Measurements from ENCODE around the gene ADGB. TPM values are rescaled to one million over a fixed set of nuclear protein-coding genes. Genes with fewer than 3 reads are reported as not detected.

Gene ADGB
- total RNA-seq, 2 donors from 2014 or later = not detected

DNA sequence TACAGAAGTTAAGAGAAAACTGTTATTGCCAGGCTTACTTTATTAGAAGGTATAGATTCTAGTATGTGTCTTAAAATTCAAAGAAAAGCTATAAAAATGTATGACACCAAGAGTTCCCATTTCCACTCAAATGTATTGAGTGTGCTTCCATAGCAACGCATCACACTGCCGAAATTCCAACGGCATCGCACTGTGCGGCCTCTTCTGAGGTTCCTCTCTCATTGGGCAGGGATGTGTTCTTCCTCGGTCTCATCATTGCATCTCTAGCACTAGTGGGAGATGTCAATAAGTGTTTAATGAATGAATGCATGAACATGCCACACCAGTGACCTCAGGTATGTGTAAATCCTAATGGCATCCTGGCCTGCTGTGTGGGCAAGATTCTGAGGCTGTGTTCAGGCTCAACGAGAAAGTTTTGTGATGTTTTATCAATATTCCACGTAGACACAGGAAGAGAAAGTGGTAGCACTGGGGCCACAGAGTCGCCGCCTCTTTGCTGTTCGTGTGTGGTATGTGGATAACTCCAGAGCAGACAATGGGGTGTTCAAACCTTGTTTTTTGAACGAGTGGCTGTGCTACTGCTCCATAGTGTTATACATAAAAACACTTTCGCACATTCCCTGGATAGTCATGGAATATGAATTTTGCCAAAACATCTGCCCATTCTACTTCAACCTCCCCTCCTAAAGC, 171.6 kb downstream of the ADGB start:
- H3K27me3 ChIP-seq = no peaks in the 10 kb centered on the region
- ATAC-seq = no peak
- no peak for DNase-seq
- no peak overlapping the region for H3K27ac ChIP-seq
- H3K4me3 ChIP-seq = no peak overlapping the region
- no peak for TF ChIP-seq POLR2A (IDR thresholded peaks at IDR 0.05)
- TF ChIP-seq, protein P1, sequence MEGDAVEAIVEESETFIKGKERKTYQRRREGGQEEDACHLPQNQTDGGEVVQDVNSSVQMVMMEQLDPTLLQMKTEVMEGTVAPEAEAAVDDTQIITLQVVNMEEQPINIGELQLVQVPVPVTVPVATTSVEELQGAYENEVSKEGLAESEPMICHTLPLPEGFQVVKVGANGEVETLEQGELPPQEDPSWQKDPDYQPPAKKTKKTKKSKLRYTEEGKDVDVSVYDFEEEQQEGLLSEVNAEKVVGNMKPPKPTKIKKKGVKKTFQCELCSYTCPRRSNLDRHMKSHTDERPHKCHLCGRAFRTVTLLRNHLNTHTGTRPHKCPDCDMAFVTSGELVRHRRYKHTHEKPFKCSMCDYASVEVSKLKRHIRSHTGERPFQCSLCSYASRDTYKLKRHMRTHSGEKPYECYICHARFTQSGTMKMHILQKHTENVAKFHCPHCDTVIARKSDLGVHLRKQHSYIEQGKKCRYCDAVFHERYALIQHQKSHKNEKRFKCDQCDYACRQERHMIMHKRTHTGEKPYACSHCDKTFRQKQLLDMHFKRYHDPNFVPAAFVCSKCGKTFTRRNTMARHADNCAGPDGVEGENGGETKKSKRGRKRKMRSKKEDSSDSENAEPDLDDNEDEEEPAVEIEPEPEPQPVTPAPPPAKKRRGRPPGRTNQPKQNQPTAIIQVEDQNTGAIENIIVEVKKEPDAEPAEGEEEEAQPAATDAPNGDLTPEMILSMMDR (IDR thresholded peaks at IDR 0.05) = no peak
- WGBS, 2 donors = 64 to 80% methylated on average over 13 of the region's 13 CpGs
- no peaks in the 10 kb centered on the region for H3K9me3 ChIP-seq
- H3K4me1 ChIP-seq = no peaks in the 10 kb centered on the region
- intact Hi-C loops (cut with DNase I) = no loop called here
- H3K36me3 ChIP-seq (replicated peaks in 1 of 2; ENCODE audit: insufficient read depth in 1 of 2, low read depth in 2 of 2) = no peaks in the 10 kb centered on the region

GRCh38 chr6:146770965-146771735, 172.4 kb downstream of the ADGB start:
- WGBS, 2 donors = 51 to 73% methylated on average over 14 of the region's 14 CpGs
- ATAC-seq (no peak), DNase-seq (peak in 3 of 4 donors; percentile 7 to 43 (median 19))
- Histone ChIP-seq H3K4me3 (no peak overlapping the region), H3K27me3 (no peaks in the 10 kb centered on the region), H3K9me3 (no peaks in the 10 kb centered on the region), H3K27ac (no peak overlapping the region), H3K4me1 (no peaks in the 10 kb centered on the region), H3K36me3 (replicated peaks in 1 of 2; ENCODE audit: insufficient read depth in 1 of 2, low read depth in 2 of 2) (no peaks in the 10 kb centered on the region)
- no peak for TF ChIP-seq POLR2A (IDR thresholded peaks at IDR 0.05)
- TF ChIP-seq, protein P1 (IDR thresholded peaks at IDR 0.05) = no peak
- intact Hi-C loops (cut with DNase I) = no loop called here

GRCh38 chr6:146775220-146775619, 176.4 kb downstream of the ADGB start:
- Histone ChIP-seq H3K4me3 (no peak overlapping the region), H3K36me3 (replicated peaks in 1 of 2; ENCODE audit: insufficient read depth in 1 of 2, low read depth in 2 of 2) (no peaks in the 10 kb centered on the region), H3K27me3 (no peaks in the 10 kb centered on the region), H3K27ac (no peak overlapping the region), H3K9me3 (no peaks in the 10 kb centered on the region), H3K4me1 (no peaks in the 10 kb centered on the region)
- DNase-seq = no peak
- no peak for ATAC-seq
- intact Hi-C loops (cut with DNase I) = no loop called here
- TF ChIP-seq, protein P1 (IDR thresholded peaks at IDR 0.05) = no peak
- no peak for TF ChIP-seq POLR2A (IDR thresholded peaks at IDR 0.05)

DNA sequence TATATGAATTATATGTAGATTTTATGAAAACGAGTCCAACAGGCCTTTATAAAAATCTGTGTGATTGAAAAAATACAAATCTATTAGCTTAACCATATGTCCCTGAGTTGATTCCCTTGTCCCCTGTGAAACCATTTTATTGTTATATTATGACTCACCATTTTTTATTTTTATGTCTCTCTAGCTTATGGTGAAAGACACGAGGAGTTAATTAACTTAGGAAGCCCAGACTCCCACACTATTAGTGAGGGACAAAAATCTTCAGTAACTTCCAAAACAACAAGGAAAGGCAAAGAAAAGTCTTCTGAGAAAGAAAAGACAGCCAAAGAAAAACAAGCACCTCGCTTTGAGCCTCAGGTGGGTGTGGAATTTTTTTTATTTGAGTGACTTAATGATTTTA, 183.1 kb downstream of the ADGB start:
- Histone ChIP-seq H3K4me1 (no peaks in the 10 kb centered on the region), H3K4me3 (no peak overlapping the region), H3K36me3 (replicated peaks in 1 of 2; ENCODE audit: insufficient read depth in 1 of 2, low read depth in 2 of 2) (no peaks in the 10 kb centered on the region), H3K27ac (no peak overlapping the region), H3K9me3 (no peaks in the 10 kb centered on the region), H3K27me3 (no peaks in the 10 kb centered on the region)
- no peak for DNase-seq
- intact Hi-C loops (cut with DNase I) = no loop called here
- WGBS, 2 donors = 57 to 67% methylated on average over 3 of the region's 3 CpGs
- no peak for ATAC-seq
- TF ChIP-seq, protein P1 (IDR thresholded peaks at IDR 0.05) = no peak
- no peak for TF ChIP-seq POLR2A (IDR thresholded peaks at IDR 0.05)

Measured in body of pancreas (tissue), 4 donors.